Activated T-cell treated with anti-CD3 and anti-CD28 coated beads, Interleukin-2, amount 50 U/mL, for 72 hours (primary cell): ENCODE data around the gene PGC. TPM values are rescaled to one million over a fixed set of nuclear protein-coding genes. Genes with fewer than 3 reads are reported as not detected.

Source experiments
- ATAC-seq, 2 donors: fragments of 150-1000 bp; cut with Tn5 transposase; replicated peaks in 1 of 2; 2 replicates each; pipeline ENCODE4 v1.10.0; 2021; ENCODE audit warnings: moderate library complexity in 2 of 2, mild to moderate bottlenecking in 1 of 2
- DNase-seq, 2 donors: peaks; one replicate each; pipeline ENCODE4 v3.0.0; 2021 to 2022; ENCODE audit warnings: mixed read lengths in 1 of 2
- H3K27ac Mint-ChIP-seq: one replicate; pipeline ENCODE4 v1.8.0; 2022; ENCODE audit warnings: mild to moderate bottlenecking, moderate library complexity, mixed read lengths
- H3K27me3 Mint-ChIP-seq: one replicate; pipeline ENCODE4 v1.8.0; 2022; ENCODE audit warnings: low read depth, mixed read lengths
- H3K36me3 Mint-ChIP-seq, 2 donors: one replicate each; pipeline ENCODE4 v1.8.0; 2022; ENCODE audit warnings: mixed read lengths in 2 of 2, mild to moderate bottlenecking in 1 of 2; ENCODE audit not compliant: insufficient read depth in 2 of 2
- H3K4me1 Mint-ChIP-seq: one replicate; pipeline ENCODE4 v1.8.0; 2022; ENCODE audit warnings: low read depth, mixed read lengths
- H3K4me3 Mint-ChIP-seq, 2 donors: one replicate each; pipeline ENCODE4 v1.8.0; 2022; ENCODE audit warnings: mild to moderate bottlenecking in 2 of 2, mixed read lengths in 2 of 2, moderate library complexity in 2 of 2
- H3K9me3 Mint-ChIP-seq, 2 donors: one replicate each; pipeline ENCODE4 v1.8.0; 2022; ENCODE audit warnings: mixed read lengths in 2 of 2
- total RNA-seq, 2 donors: library from RNA; stranded (reverse); gene quantifications; one replicate each; pipeline ENCODE4 v1.2.3, GENCODE V29; 2022

PGC gene
- total RNA-seq: not detected

DNA sequence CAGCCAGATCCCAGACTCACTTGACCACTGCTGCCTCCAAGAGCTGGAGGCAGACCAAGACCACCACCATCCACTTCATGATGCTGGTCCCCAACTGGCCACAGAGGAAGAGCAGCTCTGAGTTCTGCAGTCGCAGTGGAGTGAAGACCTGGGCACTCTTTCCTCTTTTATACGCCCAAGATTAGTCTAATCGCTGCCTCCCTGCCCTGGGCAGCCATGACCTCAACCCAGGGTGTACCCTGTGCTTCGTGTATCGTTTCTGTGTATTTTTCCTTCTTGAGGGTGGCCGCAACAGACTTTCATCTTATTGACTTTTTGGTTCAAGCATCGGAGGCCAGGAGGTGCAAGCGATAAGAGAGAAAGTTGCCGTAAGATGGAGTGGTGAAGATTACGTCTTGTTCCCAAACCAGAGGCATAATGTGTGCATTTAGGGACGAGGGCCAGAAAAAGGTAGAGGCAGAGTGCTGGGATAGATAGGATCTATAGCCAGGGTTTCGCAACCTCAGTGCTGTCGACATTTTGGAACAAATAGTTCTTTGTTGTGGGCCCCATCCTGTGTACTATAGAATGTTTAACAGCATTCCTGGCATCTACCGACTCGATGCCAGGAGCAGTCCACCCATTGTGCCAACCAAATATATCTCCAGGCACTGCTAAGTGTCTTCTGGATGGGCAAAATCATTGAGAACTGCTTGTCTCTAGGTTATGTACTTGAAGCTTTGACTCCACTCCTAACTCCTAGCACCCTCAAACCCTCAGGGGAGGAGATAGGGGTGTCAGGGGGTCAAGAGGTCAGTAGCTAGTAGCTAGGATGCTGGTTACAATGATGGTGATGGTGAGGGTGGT is at the start of gene PGC:
Gene PGC, minus strand, starts transcription at position 142 of the 846 bp plus-strand sequence. Its CDS starts 63 bp downstream, at position 79.
- no peak within 1 kb of the TSS for H3K4me3 Mint-ChIP-seq
- H3K4me1 Mint-ChIP-seq: no peaks in the 10 kb centered on the region
- no peaks in the 10 kb centered on the region for H3K27me3 Mint-ChIP-seq
- DNase-seq (no peak), ATAC-seq (no peak)
- H3K9me3 Mint-ChIP-seq: no peaks in the 10 kb centered on the region
- no peak within 1 kb of the TSS for H3K27ac Mint-ChIP-seq
- H3K36me3 Mint-ChIP-seq: no peaks in the 10 kb centered on the region

DNA sequence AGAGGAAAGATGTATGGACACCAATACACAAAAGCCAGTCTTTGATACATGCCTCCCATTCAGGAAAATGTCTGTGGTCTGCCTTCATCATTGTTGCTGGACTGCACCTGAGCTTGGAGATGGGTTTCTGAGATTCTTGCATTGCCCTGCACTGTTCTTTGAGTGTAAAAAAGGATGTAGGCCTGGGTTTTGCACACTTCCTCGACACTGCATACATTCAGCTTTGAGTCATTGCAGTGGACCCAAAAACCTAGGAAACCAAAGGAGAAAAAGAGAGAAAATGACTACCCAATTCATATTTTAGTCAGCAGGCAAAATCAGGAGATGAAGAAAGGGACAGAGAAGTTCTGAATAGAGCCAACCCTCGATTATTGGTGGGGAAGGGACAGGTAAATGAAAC is 49.3 kb upstream of the PGC start:
- H3K27ac Mint-ChIP-seq: peak overlapping the region; percentile 0
- peaks cover 0 to 3% of the 10 kb centered on the region in 2 donors for H3K36me3 Mint-ChIP-seq
- H3K4me1 Mint-ChIP-seq: peaks cover 8% of the 10 kb centered on the region
- H3K27me3 Mint-ChIP-seq: no peaks in the 10 kb centered on the region
- no peak overlapping the region for H3K4me3 Mint-ChIP-seq
- H3K9me3 Mint-ChIP-seq: no peaks in the 10 kb centered on the region
- peak in 1 of 2 donors; percentile 45 for ATAC-seq
- no peak for DNase-seq

DNA sequence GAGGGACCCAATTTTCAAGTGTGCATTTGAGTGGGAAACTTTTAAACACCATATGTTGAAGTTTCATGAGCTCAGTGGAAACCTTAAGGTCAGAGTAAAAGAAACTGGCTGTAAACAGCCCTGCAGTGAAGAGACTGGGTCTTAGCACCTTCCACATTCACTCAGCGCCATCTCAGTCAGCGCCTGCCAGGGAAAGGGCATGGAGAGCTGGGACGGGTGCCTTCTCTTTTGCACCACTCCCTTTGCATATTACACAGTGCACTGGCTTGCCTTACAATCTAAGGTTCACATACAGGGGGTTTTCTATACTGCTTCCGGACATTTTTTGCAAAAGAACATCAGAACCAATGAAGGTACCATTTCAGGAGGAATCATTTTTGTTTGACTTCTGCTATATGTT is 44.8 kb upstream of the PGC start:
- Mint-ChIP-seq H3K27ac (peak overlapping the region; percentile 46), H3K4me3 (no peak overlapping the region), H3K27me3 (no peaks in the 10 kb centered on the region), H3K9me3 (no peaks in the 10 kb centered on the region), H3K36me3 (peaks cover 4 to 8% of the 10 kb centered on the region in 2 donors), H3K4me1 (peaks cover 26% of the 10 kb centered on the region)
- DNase-seq: no peak
- no peak for ATAC-seq

DNA sequence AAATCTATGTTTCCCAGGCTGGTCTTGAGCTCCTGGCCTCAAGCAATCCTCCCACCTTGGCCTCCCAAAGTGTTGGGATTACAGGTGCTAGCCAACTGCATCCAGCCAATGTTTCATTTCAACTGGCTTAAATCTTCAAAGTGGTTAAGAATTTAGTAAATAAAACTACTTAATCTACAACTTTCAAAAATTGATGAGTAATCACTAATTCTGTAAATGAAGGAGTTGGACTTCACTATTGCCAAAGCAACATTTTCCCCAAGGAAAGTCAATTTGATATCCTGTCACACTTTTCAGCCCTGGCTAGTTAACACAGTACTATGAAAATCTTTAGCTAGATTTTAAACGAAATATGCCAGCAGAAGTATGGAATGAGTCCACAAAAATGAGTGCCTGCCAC is 44.1 kb upstream of the PGC start:
- Mint-ChIP-seq H3K4me3 (no peak overlapping the region), H3K4me1 (peaks cover 22% of the 10 kb centered on the region), H3K36me3 (peaks cover 4 to 8% of the 10 kb centered on the region in 2 donors), H3K27ac (peak overlapping the region; percentile 46), H3K9me3 (no peaks in the 10 kb centered on the region), H3K27me3 (no peaks in the 10 kb centered on the region)
- ATAC-seq: no peak
- DNase-seq: no peak

DNA sequence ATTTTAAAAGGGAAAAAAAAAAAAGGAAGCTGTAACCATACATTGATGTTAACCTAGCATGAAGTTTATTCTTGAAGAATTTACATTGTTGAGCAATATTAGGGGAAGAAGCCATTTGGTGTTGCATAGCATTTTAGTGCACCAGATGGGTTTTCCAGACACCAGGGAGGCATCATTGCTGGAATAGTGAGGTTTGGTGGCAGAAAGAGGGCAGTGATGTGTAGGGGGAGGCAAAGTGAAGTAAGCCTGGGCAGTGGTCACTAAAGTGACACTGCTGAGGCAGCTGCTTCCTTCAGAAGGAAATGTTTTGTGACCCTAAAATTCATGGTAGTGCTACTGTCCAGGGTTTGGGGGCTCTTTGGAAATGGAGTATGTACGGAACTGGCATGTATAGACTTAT is 42.8 kb upstream of the PGC start:
- no peak overlapping the region for H3K27ac Mint-ChIP-seq
- H3K36me3 Mint-ChIP-seq: peaks cover 4 to 8% of the 10 kb centered on the region in 2 donors
- no peak for ATAC-seq
- no peak for DNase-seq
- no peak overlapping the region for H3K4me3 Mint-ChIP-seq
- peaks cover 22% of the 10 kb centered on the region for H3K4me1 Mint-ChIP-seq
- no peaks in the 10 kb centered on the region for H3K9me3 Mint-ChIP-seq
- no peaks in the 10 kb centered on the region for H3K27me3 Mint-ChIP-seq

DNA sequence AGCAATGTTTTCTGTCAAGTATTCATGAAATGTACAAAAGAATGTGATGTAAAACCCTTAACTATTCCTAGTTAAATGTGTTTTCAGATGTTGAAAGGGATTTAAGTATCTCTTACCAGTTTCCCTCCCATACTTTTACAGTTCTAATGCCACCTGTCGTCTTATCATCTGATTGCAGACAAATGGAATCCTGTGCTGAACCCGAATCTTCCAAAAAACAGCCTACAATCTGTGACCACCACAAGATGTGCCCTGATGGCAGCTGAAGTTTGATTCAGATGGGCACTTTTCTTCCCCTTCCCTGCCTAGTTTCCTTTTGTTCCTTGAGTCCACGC is 42.2 kb upstream of the PGC start:
- Mint-ChIP-seq H3K36me3 (peaks cover 4 to 8% of the 10 kb centered on the region in 2 donors), H3K27ac (peak overlapping the region; percentile 64), H3K9me3 (no peaks in the 10 kb centered on the region), H3K4me1 (peaks cover 22% of the 10 kb centered on the region), H3K4me3 (peak overlapping the region; percentile 72 to 95), H3K27me3 (no peaks in the 10 kb centered on the region)
- ATAC-seq: no peak
- DNase-seq: no peak

DNA sequence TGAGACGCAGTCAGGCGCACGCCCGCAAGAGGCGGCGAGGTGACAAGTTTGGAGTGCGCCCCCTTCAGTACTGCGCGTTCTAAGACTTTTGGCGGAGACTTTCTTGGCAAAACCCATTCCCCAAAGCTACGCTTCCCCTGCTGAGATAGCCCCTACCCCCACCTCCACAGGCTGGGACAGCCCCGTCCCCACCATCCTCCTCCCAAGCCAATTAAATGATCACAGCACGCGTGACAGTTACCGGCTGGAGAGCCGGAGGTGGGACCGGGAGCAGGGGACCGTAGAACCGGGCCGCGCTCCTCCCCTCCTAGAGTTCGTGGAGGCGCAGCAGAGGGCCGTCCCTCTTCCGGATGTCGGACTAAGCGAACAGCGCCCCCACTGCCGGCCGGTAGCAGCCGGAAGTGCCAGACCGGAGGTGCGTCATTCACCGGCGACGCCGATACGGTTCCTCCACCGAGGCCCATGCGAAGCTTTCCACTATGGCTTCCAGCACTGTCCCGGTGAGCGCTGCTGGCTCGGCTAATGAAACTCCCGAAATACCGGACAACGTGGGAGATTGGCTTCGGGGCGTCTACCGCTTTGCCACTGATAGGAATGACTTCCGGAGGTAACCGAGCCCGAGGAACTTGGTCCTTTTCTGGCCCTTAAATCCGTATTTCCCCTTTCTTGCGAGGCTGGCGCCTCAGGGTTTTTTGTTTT is 40.2 kb upstream of the PGC start, which contains the start of gene TOMM6:
Gene TOMM6, plus strand, starts transcription at position 476 of the 699 bp plus-strand sequence. Its CDS starts 4 bp downstream, at position 480.
- ATAC-seq (peak; percentile 86 to 87), DNase-seq (peak; percentile 96 to 97)
- Mint-ChIP-seq H3K36me3 (peaks cover 2 to 8% of the 10 kb centered on the region in 2 donors), H3K27ac (peak within 1 kb of the TSS; percentile 99), H3K27me3 (no peaks in the 10 kb centered on the region), H3K4me1 (peaks cover 22% of the 10 kb centered on the region), H3K9me3 (no peaks in the 10 kb centered on the region), H3K4me3 (peak within 1 kb of the TSS; percentile 95 to 98)

DNA sequence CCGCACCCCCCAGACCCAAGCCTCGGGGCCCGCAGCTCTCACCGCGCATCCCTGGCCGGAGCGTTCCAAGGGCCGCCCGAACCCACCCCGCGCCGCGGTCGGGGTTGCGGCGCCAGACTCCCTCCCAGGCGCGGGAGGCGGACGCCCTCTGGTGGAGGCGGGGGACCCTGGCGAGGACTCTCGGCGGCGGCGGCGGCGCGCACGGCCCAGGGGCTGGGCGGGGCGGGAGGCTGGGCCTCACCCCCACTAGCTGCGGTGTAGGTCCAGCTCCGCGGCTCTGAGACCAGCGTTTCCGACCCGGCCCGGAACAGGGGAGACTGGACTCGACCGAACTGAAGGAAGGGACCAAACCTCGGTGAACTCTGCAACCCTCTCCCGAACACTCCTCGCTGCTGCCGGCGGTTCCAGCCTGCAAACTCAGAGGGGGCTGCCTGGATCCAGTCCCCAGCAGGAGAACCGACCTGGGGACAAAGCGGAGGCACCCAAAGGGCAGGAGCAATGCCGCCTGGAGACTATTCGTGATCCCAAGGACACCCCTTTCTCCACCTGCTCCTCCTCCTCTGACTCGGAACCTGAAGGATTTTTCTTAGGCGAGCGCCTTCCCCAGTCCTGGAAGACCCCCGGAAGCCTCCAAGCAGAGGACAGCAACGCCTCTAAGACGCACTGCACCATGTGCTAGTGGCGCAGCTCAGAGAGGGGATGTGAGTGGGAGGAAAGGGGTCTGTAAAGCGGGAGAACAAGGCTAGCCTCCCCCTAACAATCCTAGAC is 39.4 kb upstream of the PGC start:
- Mint-ChIP-seq H3K4me1 (peaks cover 22% of the 10 kb centered on the region), H3K9me3 (no peaks in the 10 kb centered on the region), H3K36me3 (peaks cover 2 to 8% of the 10 kb centered on the region in 2 donors), H3K4me3 (peak overlapping the region; percentile 95 to 98), H3K27ac (peak overlapping the region; percentile 99), H3K27me3 (peaks cover 5% of the 10 kb centered on the region)
- ATAC-seq: peak; percentile 79 to 81
- peak; percentile 92 to 95 for DNase-seq

DNA sequence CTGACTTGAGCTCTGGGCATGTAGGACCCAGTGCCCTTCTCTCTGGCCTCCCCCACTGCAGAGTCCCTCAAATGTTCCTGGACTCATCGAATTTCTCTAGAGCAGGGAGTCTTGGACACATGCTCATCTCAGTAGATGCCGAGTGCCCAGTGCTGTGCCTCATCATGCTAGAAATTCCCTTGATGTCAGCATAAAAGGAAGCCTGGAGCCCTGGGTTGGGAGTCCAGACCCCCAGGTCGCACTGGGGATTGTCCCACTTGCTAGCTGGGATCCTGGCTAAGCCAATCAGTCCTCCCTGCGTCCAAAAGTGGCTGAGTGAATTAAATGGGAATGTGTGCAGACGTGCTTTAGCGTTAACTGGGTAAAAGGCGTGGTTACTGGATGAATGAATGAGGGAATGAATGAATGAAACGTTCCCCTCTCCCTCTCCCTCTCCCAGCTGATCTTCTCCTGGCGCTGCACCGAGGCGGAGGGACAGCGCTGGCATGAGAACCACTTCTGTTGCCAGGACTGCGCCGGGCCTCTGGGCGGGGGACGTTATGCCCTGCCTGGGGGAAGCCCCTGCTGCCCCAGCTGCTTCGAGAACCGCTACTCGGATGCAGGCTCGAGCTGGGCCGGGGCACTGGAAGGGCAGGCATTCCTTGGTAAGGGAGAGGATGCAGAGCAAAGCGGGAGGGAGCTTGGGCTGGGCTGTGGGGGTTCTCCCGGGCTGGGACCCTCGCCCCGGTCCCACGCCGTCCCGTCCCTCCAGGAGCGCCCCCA is 38.7 kb upstream of the PGC start:
- Mint-ChIP-seq H3K9me3 (no peaks in the 10 kb centered on the region), H3K36me3 (peaks cover 0 to 8% of the 10 kb centered on the region in 2 donors), H3K4me1 (peaks cover 28% of the 10 kb centered on the region), H3K4me3 (peak overlapping the region; percentile 95 to 98), H3K27ac (peak overlapping the region; percentile 76), H3K27me3 (peaks cover 13% of the 10 kb centered on the region)
- no peak for ATAC-seq
- DNase-seq: peak in 1 of 2 donors; percentile 10

DNA sequence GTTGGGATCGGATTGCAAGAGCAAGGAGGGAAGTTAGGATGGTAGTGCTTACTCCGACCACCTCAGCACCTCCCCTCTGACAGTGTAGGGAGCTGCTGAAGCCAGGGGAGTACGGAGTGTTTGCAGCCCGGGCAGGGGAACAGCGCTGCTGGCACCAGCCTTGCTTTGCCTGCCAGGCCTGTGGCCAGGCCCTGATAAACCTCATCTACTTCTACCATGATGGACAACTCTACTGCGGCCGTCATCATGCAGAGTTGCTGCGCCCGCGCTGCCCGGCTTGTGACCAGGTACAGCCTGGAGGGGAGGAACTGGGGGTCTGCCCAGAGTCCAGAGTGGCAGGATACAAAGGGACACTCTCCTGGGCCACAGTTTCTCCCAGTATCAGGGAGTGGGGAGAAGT is 38.1 kb upstream of the PGC start:
- DNase-seq (no peak), ATAC-seq (no peak)
- peaks cover 27% of the 10 kb centered on the region for H3K4me1 Mint-ChIP-seq
- peak overlapping the region; percentile 39 to 98 for H3K4me3 Mint-ChIP-seq
- H3K36me3 Mint-ChIP-seq: peaks cover 0 to 8% of the 10 kb centered on the region in 2 donors
- H3K27me3 Mint-ChIP-seq: peaks cover 14% of the 10 kb centered on the region
- no peak overlapping the region for H3K27ac Mint-ChIP-seq
- H3K9me3 Mint-ChIP-seq: no peaks in the 10 kb centered on the region

DNA sequence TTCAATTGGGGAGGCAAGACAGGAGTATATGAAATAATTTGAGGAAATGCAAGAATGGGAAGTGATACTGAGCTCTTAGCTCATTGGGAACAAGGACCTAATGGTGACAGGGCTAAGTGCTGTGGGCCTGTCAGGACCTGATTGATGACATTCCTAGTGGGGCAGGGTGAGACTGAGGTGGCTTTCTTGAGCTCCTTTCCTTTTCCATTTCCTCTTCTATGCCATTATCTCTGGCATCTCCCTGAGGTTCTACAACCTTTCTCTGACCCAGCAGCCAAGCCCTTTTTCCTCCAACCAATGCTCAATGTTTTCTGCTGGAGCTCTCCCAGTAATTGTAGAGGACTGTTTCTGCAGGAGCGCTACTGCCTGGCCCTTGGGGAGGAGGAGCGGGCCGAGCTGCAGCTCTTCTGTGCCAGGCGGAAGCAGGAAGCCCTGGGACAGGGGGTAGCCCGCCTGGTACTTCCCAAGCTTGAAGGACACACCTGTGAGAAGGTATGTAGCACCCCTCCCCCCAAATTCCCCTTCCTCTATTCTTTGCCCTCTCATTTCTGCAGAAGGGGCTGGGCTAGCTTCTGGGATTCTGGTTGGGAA is 37.5 kb upstream of the PGC start:
- ATAC-seq (no peak), DNase-seq (no peak)
- no peaks in the 10 kb centered on the region for H3K9me3 Mint-ChIP-seq
- H3K27me3 Mint-ChIP-seq: peaks cover 14% of the 10 kb centered on the region
- peak overlapping the region; percentile 39 to 98 for H3K4me3 Mint-ChIP-seq
- peaks cover 0 to 5% of the 10 kb centered on the region in 2 donors for H3K36me3 Mint-ChIP-seq
- no peak overlapping the region for H3K27ac Mint-ChIP-seq
- peaks cover 22% of the 10 kb centered on the region for H3K4me1 Mint-ChIP-seq
